Lower leg skin (tissue), 4 donors: ENCODE data around the gene PEAK1. TPM values are rescaled to one million over a fixed set of nuclear protein-coding genes. Genes with fewer than 3 reads are reported as not detected.

Source experiments
- DNase-seq, 2 donors: peaks; one replicate each; pipeline ENCODE4 v3.0.0-alpha.2; 2019; ENCODE audit warnings: low spot score in 2 of 2
- H3K4me3 ChIP-seq: fragments of 200-600 bp; sonication (generic); 2 replicates; pipeline ENCODE4 v1.5.1; 2017; ENCODE audit warnings: mild to moderate bottlenecking, low read depth; ENCODE audit not compliant: poor library complexity, severe bottlenecking
- POLR2A ChIP-seq, 2 donors: fragments of 450-650 bp; IDR thresholded peaks; one replicate each; pipeline ENCODE4 v1.6.1; 2016 to 2017; ENCODE audit warnings: antibody characterized with exemption in 2 of 2, mild to moderate bottlenecking in 1 of 2, moderate library complexity in 1 of 2
- WGBS, 2 donors: methylation state at CpG; one replicate each; pipeline ENCODE4 v1.1.5; 2018; 5-methylcytosine and 5-hydroxymethylcytosine counted together
- intact Hi-C: fragments of 100-400 bp; cut with DNase I; formaldehyde crosslinking; loops from one replicate; pipeline ENCODE4 v1.15.0; 2023; ENCODE audit warnings: low total_unique reads
- total RNA-seq, 4 donors: library from RNA; depleted of rRNA; stranded (reverse); fragments of >200 nt; gene quantifications; one replicate each; pipeline ENCODE4 v1.1.0, GENCODE V29; 2016
- TF ChIP-seq, protein P1 (sequence below), 3 donors: fragments of 450-650 bp; IDR thresholded peaks; one replicate each; pipeline ENCODE4 v1.5.1; 2016; ENCODE audit warnings: antibody characterized with exemption in 3 of 3, mild to moderate bottlenecking in 3 of 3, moderate library complexity in 2 of 3

The PEAK1 gene
- total RNA-seq, 4 donors from 2014 or later, result 23.4 to 38.2 (median 31.0) TPM

DNA sequence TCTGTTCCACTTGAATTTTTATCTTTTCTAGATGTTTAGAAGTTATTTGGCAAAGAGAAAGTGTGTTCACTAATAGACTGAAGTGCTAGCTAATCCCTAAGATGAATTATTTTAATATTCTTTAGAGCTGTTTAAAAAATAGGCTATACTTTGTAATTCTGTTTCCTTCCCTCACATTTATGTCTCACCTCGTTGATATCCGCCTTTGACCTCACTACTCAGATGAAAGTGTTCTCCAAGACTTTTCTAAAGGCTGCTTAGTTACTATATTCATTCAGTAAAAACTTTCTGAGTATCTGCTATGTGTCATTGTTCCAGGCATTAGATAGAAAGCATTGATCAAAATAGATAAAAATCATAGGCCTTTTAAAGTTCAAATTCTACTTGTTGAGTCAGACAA, 39.1 kb upstream of the PEAK1 start:
- no peak for DNase-seq
- intact Hi-C loops, result no loop called here
- TF ChIP-seq, protein P1, sequence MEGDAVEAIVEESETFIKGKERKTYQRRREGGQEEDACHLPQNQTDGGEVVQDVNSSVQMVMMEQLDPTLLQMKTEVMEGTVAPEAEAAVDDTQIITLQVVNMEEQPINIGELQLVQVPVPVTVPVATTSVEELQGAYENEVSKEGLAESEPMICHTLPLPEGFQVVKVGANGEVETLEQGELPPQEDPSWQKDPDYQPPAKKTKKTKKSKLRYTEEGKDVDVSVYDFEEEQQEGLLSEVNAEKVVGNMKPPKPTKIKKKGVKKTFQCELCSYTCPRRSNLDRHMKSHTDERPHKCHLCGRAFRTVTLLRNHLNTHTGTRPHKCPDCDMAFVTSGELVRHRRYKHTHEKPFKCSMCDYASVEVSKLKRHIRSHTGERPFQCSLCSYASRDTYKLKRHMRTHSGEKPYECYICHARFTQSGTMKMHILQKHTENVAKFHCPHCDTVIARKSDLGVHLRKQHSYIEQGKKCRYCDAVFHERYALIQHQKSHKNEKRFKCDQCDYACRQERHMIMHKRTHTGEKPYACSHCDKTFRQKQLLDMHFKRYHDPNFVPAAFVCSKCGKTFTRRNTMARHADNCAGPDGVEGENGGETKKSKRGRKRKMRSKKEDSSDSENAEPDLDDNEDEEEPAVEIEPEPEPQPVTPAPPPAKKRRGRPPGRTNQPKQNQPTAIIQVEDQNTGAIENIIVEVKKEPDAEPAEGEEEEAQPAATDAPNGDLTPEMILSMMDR (IDR thresholded peaks at IDR 0.05), result no peak
- no peak for TF ChIP-seq POLR2A (IDR thresholded peaks at IDR 0.05)
- H3K4me3 ChIP-seq, result no peak overlapping the region
- 93 to 94% methylated on average over 2 of the region's 2 CpGs for WGBS, 2 donors

DNA sequence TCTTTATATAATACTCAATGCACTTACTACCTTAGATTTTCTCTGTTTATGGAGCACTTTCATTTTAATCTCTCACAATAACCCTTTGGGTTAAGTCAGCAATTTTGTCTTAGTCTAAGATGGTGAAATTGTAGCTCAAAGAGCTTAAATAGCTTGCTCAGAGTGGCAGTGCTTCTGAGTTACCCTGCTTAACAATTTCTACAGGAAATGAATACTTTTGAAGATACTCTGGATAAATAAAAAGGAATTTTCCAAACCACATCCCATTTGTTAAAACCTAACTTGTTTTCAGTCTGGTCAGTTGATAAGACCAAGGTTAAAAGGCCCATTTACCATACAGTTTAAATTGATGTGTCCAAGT, 38.0 kb upstream of the PEAK1 start:
- DNase-seq, result no peak
- intact Hi-C loops, result no loop called here
- H3K4me3 ChIP-seq, result no peak overlapping the region
- TF ChIP-seq, protein P1 (IDR thresholded peaks at IDR 0.05), result no peak
- TF ChIP-seq POLR2A (IDR thresholded peaks at IDR 0.05), result no peak

DNA sequence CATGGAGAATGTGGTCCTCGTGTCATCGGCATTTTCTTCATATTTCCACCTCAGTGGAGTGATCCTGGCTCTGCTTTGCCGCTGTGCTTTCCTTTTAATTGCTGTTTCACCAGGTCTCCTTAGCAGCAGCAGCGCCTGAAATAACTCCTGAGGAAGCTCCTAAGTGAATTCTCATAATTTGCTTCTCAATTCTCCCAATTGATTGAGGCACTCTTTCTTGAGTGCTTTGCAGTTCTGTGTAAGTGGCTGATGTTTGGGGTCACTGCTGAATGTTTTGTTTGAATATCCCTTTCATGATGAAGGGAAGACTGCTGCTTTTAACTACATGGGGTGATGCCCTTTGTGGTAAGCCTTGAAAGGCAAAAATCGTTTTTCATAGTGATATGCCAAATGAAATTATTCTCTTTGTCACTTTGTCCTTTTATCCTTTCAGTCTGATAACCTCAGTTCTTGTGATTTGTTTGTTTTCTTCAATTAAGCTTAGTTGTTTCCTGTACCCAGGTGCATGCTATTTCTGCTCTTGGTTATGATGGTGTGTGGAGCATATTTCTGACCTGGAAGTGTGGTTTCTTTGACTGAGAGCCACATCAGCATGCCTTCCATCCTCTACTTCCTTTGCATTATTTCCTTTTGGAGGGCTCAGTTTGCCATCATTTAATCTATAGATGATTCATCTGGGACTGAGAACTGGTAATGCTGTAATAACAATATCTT, 37.4 kb upstream of the PEAK1 start:
- no peak overlapping the region for H3K4me3 ChIP-seq
- no peak for DNase-seq
- intact Hi-C loops, result no loop called here
- no peak for TF ChIP-seq POLR2A (IDR thresholded peaks at IDR 0.05)
- TF ChIP-seq, protein P1 (IDR thresholded peaks at IDR 0.05), result no peak
- WGBS, 2 donors, result 79 to 82% methylated on average over 5 of the region's 5 CpGs

DNA sequence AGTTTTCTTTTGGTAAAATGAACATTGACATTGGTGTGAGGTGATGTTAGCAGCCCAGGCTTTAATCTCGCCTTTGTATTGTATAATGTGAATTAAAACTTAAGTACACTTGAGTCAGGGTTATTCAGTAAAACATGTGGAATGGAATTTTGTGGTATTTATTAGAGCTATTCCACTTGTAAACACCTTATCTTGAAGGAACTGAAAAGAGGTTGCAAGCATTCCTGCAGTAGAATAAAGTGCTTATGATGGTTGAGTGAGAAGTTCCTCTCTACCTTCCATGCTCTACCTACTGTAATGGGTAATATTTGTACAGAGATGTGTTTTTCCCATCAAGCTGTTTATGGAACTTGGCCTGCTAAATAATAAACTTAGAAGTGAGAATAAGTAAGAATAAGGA, 36.8 kb upstream of the PEAK1 start:
- no peak overlapping the region for H3K4me3 ChIP-seq
- DNase-seq, result no peak
- intact Hi-C loops, result no loop called here
- TF ChIP-seq, protein P1 (IDR thresholded peaks at IDR 0.05), result no peak
- TF ChIP-seq POLR2A (IDR thresholded peaks at IDR 0.05), result no peak
- 97 to 100% methylated on average over 1 of the region's 1 CpG for WGBS, 2 donors

DNA sequence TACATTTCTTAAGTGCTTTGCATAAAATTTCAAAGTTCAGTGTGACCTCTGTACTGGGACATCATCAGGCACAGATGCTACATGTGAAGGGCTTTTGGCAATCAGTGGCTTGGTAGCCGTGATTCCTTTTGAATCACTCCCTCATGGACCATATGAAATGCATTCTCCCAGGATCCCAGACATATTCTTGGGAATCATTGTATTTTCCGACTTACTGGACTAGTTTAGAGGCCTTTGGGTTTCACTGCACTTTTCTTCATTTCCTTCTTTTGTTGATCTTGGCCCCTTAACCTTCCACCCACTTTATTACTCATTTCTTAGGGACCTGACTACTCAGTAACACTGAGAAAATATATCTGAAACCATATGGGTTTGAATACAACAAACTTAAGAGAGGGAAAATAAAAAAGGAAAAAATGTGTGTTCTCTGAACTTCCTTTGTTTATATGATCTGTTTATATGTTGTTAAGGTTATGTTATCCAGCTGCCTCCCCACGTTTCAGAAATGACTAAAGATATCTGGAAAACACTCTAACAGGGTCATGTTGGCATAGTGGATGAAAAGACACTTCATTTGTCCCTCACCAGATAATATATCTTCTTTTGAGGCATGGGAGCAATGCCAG, 35.9 kb upstream of the PEAK1 start:
- intact Hi-C loops, result no loop called here
- no peak for DNase-seq
- 35 to 40% methylated on average over 3 of the region's 3 CpGs for WGBS, 2 donors
- TF ChIP-seq, protein P1 (IDR thresholded peaks at IDR 0.05), result no peak
- TF ChIP-seq POLR2A (IDR thresholded peaks at IDR 0.05), result no peak
- H3K4me3 ChIP-seq, result no peak overlapping the region

DNA sequence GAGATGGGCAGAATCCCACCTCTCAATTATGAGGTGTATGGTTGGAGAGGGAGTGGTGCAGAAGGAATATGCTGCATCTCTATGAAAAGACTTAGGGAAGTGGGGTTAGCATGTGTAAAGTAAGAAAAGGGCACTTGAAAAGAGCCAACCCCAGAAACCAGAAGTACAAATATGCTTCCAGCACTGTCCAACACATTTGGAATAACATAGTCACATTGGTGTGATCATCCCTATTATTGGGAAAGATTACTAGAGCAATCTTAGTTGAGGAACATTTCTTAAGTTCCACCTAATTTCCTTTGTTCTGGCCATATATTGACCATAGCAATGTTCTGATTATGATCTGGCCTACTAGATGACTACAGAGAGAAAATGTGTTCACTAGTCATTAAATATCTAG, 35.0 kb upstream of the PEAK1 start:
- no peak overlapping the region for H3K4me3 ChIP-seq
- intact Hi-C loops, result no loop called here
- no peak for DNase-seq
- TF ChIP-seq, protein P1 (IDR thresholded peaks at IDR 0.05), result no peak
- TF ChIP-seq POLR2A (IDR thresholded peaks at IDR 0.05), result no peak
